Measurements from ENCODE around the gene C1orf210.

DNA sequence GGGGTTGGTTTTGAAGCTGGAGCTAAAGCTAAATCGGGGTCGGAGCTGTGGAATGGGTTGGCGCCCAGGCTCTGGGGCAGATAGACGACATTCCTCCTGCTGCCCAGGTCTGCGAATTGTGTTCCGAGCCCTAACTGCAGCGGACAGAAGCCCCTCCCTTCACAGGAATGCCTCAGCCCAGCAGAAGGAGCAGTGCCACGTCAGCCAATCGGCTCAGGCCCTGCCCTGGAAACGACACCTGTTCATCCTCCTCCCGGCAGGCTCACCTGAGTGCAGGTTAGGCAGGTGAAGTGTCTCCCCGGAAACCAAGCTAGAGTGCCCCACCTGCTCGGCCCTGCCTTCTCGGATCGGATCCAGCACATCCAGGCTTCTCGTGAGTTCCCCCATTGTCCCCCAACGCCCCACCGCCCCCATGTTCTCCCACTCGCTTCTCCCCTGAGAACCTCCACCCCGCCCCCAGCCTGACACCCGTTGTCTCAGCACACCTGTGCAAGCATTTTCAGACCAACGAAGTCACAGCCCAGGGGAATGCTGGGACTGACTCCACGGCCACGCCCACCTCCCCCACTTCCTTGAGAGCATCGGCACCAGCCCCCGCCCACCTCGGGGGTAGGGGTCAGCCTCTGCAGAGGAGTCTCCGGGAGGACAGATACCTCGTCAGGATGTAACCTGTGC is 14.8 kb downstream of the C1orf210 start:
- no peak for TF ChIP-seq CTCF (IDR thresholded peaks at IDR 0.05; ENCODE audit: low read depth, low read length)
- TF ChIP-seq EZH2phosphoT487 (IDR thresholded peaks at IDR 0.05; ENCODE audit: low read depth): no peak
